GM12892 (cell line): ENCODE measurements around the gene IL17A.

Source experiments
- POLR2A ChIP-seq: IDR thresholded peaks from 2 replicates; pipeline ENCODE4 v1.6.1; 2011; ENCODE audit warnings: low read depth, low read length, control low read depth
- POLR2AphosphoS5 ChIP-seq: IDR thresholded peaks from 2 replicates; pipeline ENCODE4 v1.6.1; 2011; ENCODE audit warnings: low read depth, low read length, control low read depth
- TAF1 ChIP-seq: IDR thresholded peaks from 2 replicates; pipeline ENCODE4 v1.6.1; 2011; ENCODE audit warnings: low read depth, mild to moderate bottlenecking, control low read depth, low read length, borderline replicate concordance

DNA sequence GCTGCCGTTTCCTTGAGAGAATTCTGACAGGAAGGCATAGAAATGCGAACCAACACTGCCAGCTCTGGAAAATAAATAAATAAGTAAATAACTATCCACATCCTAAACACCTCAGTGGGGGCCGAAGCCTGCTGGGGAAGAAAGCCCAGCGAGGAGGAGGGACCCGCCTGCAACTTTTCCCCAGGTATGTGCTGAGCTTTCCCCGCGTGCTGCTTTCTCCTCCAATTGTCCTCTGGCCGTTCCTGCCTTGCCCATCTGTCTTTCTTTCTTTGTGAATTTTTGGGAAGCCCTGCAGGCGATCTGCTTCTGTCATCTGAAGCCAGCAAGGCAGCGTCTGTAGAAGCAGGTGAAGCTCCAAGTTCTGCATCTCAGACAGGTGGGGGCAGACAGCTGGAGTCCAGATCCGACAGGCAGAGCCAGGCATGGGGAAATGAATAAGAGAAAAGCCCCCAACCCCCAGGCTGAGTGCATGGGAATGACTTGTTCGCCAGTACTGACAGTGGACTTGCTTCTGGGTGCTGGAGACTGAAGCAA is 49.2 kb upstream of the IL17A start:
- no peak for TF ChIP-seq POLR2AphosphoS5
- TF ChIP-seq TAF1: no peak
- no peak for TF ChIP-seq POLR2A
